Fibroblast of skin of right quadriceps (primary cell): ENCODE results near the gene KIF2C.
"Not testable (repeated sequence)": the region's sequence is repeated elsewhere in the genome, so short reads cannot be mapped to it uniquely, and the experiment has no call there.

Source experiments
- DNase-seq: peaks from one replicate; pipeline ENCODE4 v3.0.0-alpha.2; 2013

KIF2C gene

DNA sequence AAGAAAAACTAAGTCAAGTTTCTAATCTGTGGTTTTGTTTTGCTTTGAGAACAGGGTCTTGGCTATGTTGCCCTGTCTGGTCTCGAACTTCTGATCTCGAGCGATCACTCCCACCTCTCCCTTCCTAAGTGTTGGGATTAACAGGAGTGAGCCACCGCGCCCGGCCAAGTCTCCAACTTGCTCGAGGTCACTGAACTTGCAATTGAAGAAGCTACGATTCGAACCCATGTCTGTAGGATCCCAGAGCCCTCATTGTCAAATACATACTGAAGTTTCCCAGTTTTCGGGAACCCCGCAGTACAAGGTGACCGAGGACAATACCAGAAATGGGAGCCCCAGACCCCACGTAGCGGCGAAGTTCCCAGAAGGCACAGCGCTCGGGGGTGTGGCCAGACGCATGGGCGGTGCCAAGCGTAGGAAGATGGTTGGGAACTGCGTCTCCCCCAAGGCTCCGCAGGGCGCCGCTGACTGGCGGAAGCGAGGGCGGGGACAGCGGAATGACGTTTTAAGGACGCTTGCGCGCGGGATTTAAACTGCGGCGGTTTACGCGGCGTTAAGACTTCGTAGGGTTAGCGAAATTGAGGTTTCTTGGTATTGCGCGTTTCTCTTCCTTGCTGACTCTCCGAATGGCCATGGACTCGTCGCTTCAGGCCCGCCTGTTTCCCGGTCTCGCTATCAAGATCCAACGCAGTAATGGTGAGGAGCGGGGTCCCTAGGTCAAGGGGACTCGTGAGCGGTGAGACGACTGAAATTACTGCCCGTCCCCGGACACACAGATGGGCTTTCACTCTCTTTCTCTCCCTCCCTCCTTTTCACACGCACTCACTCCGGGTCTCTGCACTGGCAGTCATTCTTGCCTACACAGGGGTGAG lies at the start of gene KIF2C:
Gene KIF2C, plus strand, starts transcription at position 531 of the 872 bp plus-strand sequence. Its CDS starts 96 bp downstream, at position 627.
- peak; percentile 97 for DNase-seq

DNA sequence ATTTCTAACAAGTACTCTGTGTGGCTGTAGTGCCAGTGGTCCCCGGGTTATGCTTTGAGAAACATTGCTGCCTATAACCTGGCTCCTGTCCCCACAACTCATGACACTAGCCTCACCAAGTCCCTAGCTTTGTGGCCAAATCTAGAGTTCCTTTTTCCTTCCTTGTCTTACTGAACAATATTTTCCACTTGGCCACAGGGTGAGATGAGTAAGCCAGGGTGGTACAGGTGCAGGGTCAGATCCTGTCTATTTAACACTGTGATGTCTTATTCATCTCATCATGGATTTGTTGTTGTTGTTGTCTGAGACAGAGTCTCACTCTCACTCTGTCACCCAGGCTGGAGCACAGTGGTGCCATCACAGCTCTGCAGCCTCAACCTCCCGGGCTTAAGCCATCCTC lies 46.5 kb upstream of the KIF2C start:
- no peak for DNase-seq

DNA sequence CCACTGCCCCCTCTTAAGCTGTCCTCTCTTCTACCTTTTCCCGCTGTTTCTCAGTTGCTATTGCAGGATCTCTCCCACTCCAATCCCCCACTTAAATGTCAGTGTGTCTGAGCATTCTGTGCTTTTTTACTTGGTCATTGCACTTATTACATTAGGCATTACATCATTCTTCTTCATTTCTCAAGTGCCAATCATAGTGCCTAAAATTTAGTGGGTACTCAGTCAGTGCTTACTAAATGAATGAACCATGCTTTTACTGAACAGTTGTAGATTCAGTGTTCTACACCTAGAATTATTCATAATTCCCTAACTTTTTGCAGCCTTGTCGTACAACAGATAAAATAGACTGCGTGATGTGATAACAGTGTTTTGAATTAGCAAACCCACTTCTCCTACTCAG lies 45.7 kb upstream of the KIF2C start:
- DNase-seq = no peak

DNA sequence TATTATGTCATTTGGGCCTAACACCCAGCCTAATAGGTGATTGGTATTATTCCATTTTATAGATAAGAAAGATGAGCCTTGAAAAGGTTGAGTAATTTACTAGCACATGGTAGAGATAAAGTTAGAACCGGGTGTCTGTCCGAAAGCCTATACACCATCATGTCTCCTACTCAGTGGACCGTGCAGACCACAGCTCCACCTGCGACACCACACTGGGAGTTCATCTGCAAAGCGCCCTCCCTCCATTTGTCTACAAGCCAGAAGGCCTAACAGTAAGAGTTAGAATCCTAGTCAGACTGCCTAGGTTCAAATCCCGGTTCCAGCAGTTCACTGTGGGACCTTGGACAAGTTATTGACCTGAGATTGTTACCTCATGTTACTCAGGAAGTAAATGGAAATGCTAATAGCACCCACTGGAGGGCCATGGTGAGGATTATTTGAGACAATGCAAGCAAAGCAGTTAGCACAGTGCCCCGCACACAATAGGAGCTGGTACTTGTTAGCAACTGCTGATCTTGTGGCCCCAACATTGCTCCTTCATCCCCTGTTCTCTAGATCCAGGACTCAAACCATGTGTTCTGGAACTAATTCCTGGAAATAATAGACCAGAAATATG lies 44.7 kb upstream of the KIF2C start:
- DNase-seq = no peak

DNA sequence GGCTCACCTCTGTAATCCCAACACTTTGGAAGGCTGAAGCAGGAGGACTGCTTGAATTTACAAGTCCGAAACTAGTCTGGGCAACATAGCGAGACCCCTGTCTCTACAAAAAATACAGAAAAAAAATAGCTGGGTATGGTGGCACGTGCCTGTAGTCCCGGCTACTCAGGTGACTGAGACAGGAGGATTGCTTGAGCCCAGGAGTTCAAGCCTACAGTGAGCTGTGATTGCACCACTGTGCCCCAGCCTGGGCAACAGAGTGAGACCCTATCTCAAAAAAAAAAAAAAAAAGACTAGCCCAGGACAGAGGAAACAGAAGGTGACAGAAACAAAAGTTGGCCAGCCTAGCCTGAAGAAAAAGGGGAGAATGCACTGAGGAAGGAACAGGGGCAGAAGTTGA lies 44.0 kb upstream of the KIF2C start:
- no peak for DNase-seq

DNA sequence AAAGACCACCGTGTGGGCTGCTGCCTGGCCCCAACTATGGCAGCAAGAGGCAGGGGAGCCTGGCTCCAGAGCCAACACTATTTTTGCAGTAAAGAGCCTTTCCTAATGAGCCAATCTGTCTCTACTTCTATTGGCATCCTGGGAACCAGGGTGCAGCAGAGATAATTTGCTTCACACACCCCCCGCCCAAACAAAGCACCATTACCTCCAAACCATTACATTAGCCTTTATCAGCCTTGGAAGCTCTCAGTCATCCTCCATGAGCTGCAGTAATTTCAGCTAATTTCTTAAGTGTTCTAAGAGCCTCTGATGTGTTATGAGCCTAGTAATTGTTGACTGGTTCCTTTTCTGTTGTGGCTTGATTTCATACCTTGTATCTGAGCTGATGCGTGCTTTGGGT lies 43.5 kb upstream of the KIF2C start:
- no peak for DNase-seq

DNA sequence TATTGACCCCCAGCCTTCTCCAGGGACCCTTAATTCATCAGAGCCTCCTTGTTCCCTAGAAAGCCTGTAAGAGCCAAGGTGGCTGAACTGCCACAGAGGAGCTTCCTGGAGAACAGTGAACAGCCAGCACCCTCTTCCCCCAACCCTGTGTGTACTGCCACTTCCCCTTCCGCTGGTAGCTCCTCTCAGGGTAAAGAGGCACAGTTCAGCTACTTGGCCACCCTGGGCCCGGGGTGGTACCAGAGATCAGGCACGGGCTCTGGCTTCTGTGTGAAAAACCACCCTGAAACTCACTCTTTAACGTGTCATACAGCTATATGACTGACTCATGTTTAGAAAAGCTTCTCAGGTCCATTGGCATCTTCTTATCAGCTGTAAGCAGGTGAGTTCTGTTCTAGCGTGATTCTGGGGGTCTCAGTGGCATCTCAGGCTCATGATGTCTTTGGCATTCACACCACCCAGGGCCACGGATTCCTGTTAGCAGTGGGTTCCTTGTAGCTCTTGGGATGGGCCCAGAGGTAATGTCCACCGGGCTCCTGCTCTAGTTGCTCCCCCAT lies 42.8 kb upstream of the KIF2C start:
- no peak for DNase-seq

DNA sequence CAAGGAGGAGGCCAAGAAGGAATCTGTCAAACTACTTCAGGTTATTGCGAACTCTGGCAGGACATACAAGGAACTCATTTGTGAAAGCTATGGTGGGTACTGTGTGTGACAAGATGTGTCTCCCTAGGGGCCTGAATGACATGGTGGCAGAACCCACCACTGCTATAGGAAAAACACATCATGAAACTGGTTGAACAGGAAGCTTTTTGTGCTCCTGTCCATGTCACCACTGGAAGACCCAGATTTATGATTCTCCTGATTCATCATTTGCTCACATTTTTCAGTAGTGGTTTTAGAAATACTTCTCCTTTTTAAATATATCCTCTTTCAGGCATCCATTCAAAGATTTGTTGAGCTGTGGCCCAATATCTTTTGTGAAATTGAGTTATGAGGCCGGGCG lies 41.5 kb upstream of the KIF2C start:
- no peak for DNase-seq

DNA sequence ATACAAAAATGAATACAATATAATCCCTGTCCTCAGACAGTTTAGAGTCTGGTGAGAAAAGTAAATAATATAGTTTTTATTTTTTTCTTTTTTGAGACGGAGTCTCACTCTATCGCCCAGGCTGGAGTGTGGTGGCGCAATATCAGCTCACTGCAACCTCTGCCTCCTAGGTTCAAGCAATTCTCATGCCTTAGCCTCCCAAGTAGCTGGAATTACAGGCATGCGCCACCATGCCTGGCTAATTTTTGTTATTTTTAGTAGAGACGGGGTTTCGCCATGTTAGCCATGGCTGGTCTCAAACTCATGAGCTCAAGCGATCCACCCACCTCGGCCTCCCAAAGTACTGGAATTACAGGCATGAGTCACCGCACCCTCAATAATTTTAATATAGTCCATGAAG lies 40.3 kb upstream of the KIF2C start:
- not testable (repeated sequence) for DNase-seq

DNA sequence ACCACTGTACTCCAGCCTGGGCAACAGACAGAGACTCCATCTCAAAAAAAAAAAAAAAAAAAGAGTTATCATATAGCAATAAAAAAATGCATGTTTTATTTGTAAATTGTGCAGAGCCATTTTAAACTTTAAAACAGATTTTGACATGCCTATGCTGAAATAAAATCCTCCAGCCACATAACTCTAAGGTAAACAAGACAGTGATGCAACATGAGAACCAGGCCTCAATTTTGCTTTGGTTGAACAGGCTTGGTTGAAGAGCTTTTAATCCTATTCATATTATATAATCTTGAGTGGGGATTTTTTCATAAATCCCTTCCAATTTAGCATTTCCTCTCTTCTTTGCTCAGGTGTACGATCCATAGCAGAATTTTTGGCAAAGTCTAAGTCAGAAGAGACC lies 39.1 kb upstream of the KIF2C start:
- no peak for DNase-seq

DNA sequence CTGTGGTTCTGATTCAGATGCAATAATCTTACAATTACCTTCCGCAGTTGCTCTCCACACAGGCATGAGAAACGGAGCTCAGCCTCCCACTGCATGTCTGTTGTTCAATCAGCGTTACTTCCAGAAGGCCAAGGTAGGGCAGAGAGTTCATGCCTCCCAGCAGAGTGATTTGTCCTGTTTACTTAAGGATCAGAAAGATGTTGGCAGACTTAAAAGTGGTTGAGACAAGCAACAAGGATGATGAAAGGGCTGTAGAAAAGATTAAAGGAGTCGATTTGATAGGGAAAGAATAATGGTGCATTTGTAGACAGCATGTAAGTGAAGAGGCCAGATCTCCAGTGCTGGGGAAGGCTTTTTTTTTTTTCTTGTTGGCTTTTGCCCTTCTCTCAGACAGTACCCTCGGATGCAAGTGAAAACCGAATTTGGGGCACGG lies 38.5 kb upstream of the KIF2C start:
- DNase-seq = no peak

DNA sequence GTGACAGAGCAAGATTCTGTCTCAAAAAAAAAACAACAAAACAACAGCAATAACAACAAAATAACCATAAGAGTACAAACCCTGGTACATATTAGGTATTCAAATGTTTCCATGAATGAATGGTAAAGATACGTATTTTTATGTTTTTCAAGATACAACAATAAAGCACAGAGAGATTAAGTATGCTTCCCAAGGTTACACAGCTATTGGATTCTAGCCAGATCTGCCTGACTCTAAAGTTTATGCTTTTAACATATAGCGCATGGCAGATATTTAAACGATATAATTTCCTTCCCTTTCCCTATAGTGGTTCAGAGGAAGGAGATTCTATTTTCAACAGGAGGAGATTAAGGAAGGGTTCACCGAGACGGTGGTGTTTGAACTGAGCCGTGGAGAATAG lies 34.2 kb upstream of the KIF2C start:
- no peak for DNase-seq

DNA sequence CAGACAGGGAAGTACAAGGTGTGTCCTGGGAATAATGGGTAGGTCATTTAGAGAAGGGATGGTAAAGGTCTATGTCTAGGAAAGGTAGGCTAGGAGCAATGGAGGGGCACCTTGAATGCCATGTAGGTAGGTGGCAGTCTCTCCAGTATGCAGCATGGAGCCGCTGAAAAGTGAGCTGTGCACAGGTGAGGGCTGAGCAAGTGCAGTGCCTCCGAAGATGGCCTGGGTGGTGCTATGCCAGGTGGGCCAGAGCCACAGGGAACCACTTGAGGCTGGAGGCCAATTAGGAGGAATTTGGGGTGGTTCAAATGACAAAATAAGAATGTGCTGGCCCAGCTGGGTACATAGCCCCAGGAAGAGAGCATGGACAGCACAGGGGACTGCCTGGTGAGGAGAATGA lies 33.7 kb upstream of the KIF2C start:
- DNase-seq = no peak

DNA sequence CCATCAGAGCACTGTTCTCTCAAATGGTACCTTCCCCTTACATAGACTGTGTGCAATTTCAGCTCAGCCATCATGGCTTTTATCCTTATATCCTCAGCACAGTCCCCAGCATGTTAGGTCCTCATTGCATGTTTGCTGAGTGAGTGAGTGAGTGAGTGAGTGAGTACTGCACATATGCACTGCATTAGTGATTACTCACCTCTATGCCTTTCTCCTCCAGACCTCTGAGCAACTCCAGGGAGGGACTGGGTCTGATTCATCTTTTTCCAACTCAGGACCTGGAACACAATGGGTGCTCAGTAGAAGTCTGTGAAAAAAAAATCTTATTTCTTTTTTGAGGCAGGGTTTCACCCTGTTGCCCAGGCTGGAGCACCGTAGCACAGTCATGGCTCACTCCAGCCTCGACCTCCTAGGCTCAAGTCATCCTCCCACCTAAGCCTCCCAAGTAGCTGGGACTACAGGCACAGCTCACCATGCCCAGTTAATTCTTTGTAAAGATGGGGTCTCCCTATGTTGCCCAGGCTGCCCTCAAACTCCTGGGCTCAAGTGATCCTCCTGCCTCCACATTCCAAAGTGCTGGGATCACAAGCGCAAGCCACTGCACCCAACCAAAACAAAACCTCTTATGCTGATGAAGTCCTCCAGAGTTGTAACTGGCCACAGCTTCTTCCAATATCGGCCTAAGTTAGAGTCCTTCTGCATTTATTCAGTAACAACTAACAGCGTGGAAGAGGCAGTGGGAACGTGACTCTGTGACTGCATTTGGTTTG lies 32.3 kb upstream of the KIF2C start:
- peak; percentile 93 for DNase-seq

DNA sequence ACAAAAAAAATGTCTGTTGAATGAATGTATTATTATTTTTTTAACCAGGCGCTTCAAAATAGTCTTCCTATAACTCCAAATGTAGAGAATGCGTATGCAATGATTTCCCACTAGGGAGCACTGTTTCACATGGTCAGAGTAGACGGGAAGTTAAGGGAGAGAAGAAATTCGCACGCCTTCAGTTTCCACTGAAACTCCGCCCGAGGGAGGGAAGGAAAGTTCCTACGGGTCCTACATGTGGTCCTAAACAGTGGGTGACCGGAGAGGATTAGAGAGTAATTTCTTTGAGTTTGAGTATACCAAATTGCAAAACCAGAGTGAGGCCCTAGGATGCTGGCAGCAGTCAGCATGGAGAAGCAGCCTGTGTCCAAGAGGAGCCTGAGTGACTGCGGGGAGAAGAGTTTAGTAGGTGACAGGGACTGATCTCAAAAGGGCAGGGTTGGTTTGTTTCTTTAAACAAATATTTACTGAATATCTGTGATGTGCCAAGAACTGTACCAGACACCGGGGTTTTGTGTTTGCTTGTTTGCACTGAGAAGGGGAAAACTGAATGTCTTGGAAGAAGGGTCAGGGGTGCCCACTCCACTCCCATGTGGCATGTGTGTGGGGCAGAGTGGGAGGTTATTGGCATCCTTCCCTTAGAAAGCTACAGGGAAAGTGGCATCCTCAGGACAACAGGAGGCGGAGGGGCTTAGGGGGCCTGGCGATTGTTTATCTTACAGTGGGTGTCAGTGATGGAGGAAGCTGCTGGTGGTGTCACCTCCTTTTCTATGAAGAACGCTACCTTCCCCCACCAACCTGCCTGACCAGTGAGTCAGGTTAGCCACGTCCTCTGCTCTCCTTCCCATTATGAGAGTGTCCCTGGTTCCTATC lies 31.4 kb upstream of the KIF2C start:
- peak; percentile 33 for DNase-seq

DNA sequence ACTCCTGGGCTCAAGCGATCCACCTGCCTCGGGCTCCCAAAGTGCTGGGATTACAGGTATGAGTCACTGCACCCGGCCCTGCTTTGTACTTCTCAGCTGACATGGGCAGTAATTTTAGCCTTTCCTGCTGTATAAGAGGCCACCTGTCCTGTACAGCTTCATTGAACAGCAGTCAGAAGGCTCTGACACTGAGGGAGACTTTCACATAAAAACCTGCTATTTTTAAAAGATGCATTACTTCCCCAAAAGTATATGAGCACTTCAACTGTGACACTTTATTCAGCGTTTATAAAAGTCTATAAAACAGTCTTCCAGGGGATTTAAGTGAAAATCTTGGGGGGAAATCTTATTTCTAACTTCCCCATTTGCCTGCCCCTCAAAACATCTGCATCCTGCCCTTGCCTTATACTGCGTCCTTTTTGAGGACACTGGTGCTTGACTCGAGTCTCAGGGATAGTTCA lies 26.3 kb upstream of the KIF2C start:
- no peak for DNase-seq

DNA sequence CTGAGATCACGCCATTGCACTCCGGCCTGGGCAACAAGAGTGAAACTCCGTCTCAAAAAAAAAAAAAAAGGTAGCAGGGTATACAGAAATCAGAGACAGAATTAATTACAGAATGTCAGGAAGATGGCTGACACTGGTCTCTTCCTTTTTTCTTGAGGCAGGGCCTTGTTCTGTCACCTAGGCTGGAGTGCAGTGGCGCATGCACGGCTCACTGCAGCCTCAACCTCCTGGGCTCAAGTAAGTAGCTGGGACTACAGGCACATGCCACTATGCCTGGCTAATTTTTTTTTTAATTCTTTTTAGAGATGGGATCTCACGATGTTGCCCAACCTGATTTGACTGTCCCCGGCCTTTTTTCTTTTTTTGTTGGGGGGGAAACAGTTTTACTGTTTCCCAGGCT lies 25.1 kb upstream of the KIF2C start:
- DNase-seq = no peak

DNA sequence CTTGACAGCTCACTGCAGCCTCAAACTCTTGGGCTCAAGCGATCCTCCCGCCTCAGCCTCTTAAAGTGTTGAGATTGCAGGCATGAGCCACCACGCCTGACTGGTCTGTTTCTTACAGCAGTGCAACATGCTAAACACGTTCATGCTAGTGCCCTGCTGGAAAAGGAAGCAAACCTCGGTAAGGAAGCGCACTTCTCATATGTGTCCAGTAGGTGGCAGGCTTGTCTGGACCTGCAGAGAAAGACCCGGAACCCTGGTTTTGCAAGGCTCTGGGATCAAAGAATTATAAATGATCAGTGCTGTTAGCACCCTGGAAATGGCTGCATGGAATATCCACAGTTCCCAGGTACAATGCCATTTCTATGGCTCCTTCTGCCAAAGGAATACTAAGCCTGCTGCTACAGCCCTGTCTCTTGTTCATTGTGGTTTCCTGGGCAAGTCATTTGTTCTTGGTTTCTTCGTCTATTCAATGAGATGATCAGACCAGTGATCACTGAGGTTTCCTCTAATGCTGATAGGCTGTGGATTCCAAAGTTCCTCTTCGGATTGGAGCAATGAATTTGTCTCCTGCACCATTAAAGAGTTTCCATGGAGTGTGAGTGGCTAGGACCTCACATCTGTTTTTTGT lies 24.6 kb upstream of the KIF2C start:
- peak; percentile 65 for DNase-seq

DNA sequence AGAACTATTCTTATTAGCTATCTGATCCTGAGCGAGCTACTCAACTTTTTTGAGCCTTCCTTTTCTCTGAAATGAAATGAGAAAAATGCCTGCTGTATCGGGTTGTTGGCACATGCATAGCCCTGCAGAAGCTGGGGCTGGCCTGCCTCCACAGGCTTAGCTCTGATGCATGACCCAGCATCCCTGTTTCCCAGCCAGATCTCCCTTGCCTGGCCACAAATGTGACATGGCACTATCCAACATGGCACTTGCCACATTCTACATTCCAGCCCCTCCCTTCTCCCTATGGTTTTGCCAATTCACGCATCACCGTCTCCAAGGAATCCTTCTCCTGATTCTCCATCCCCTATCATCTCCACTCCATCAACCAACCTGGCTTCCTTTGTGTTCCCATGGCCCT lies 22.5 kb upstream of the KIF2C start:
- no peak for DNase-seq

DNA sequence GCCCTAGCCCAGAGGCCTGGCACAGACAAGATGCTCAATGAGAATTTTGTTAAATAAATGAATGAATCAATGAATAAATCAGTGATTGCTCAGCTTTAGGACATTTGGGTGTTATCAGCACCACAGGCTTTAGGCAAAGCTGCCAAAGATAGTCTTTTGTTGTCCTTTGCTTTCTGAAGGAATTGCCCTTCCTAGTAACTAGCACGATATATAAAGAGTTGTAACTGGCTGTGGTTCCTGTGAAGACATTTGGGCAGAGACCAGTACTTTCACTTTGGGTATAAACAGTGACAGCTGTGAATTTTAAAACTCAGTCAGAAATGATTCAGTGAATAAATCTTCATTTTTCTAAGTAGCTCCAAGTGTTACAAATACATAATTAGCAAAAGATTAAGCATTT lies 22.0 kb upstream of the KIF2C start:
- DNase-seq = no peak

DNA sequence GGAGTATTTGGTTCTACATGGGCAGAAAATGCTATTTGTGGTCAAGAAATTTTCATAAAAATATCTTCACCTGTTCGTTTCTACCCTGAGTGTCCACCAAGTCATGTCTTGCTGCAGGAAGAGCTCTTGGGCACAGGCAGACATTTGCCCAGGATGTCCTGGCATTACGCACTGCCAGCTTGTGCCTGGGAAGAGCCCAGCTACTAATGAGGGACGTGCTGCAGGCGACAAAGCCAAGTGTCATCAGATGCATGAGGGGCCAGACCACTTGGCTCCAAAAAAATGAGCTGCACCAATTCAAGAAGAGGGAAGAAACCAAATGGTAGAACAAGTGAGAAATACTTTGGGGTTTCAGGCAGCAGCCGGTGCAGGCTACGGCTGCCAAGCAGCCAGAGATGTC lies 21.5 kb upstream of the KIF2C start:
- no peak for DNase-seq

DNA sequence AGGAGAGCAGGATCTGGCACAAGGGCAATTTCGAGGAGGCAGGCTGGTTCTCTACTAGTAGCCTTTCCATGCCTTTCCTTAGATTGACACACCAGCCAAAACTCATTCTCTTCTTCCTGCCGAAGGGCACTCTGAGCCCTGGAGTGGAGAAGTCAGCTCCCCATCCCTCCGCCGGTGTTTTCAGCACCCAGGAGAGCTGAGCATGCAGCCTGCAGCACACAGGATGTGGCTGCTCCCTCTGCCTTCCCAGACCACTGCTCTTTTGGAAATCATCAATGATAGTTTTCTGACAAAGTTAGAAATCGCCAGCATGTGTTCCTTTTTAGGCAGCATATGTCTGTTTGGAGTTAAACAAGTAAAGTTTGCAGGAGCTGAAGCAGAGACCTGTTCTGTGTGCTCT lies 20.3 kb upstream of the KIF2C start:
- no peak for DNase-seq
